ENCODE results near the gene ROGDI. TPM values are rescaled to one million over a fixed set of nuclear protein-coding genes. Genes with fewer than 3 reads are reported as not detected.

ROGDI gene
- total and polyA plus RNA-seq, 2 of the 13 experiments (the other 11 are each of a cell fraction or from before 2014, with no cell fraction given) = 19.2 to 42.1 TPM

GRCh38 chr16:4766875-4767628 is 35.4 kb downstream of the ROGDI start, which contains the start of gene ZNF500 (continued):
- no peak for TF ChIP-seq ATF4 (CRISPR knock-in tag; IDR thresholded peaks at IDR 0.05)
- TF ChIP-seq NCOA2 (CRISPR knock-in tag; IDR thresholded peaks at IDR 0.05) = no peak
- peak; percentile 31; the same call in 1 of the 2 replicates for TF ChIP-seq NRL (CRISPR knock-in tag; IDR thresholded peaks at IDR 0.05; ENCODE audit: borderline replicate concordance)
- no peak; the same call in 1 of the 2 replicates for TF ChIP-seq RFX5 (IDR thresholded peaks at IDR 0.05; ENCODE audit: low read depth, low read length)
- TF ChIP-seq KLF12 (CRISPR knock-in tag; IDR thresholded peaks at IDR 0.05; ENCODE audit: borderline replicate concordance) = peak; percentile 63; the same call in 1 of the 2 replicates
- no peak for TF ChIP-seq ZBTB4 (CRISPR knock-in tag; IDR thresholded peaks at IDR 0.05; ENCODE audit: borderline replicate concordance)
- peak; percentile 54; the same call in 1 of the 2 replicates for TF ChIP-seq ETV5 (CRISPR knock-in tag; IDR thresholded peaks at IDR 0.05; ENCODE audit: borderline replicate concordance)
- TF ChIP-seq ZNF292 (CRISPR knock-in tag; IDR thresholded peaks at IDR 0.05; ENCODE audit: borderline replicate concordance, low read depth) = peak; percentile 38; the same call in 1 of the 2 replicates
- peak; percentile 88 for TF ChIP-seq AGO2 (optimal IDR thresholded peaks at IDR 0.05; ENCODE audit: low read depth, low read length)
- peak; percentile 84 for TF ChIP-seq ZNF576 (CRISPR knock-in tag; IDR thresholded peaks at IDR 0.05)
- peak; percentile 95 for TF ChIP-seq CREM (IDR thresholded peaks at IDR 0.05)
- no peak for TF ChIP-seq CREM (CRISPR knock-in tag; IDR thresholded peaks at IDR 0.05)
- TF ChIP-seq PHF5A (CRISPR knock-in tag; IDR thresholded peaks at IDR 0.05; ENCODE audit: low read depth, unreplicated experiment) = peak; percentile 52
- TF ChIP-seq ZFAT (CRISPR knock-in tag; conservative IDR thresholded peaks at IDR 0.05) = peak; percentile 47; the same call in 1 of the 2 replicates
- peak; percentile 71 for TF ChIP-seq ZNF883 (CRISPR knock-in tag; IDR thresholded peaks at IDR 0.05; ENCODE audit: not compliant biosample characterization)
- TF ChIP-seq PHF20 (CRISPR knock-in tag; IDR thresholded peaks at IDR 0.05) = peak; percentile 77
- TF ChIP-seq CBFB (CRISPR knock-in tag; IDR thresholded peaks at IDR 0.05) = peak; percentile 89
- peak; percentile 81; the same call in 1 of the 2 replicates for TF ChIP-seq ZSCAN12 (CRISPR knock-in tag; IDR thresholded peaks at IDR 0.05)
- TF ChIP-seq RXRA (CRISPR knock-in tag; IDR thresholded peaks at IDR 0.05) = peak; percentile 72; the same call in 1 of the 2 replicates
- peak; percentile 99 for TF ChIP-seq ZFX (CRISPR knock-in tag; IDR thresholded peaks at IDR 0.05; ENCODE audit: low read depth)
- TF ChIP-seq ZNF691 (CRISPR knock-in tag; IDR thresholded peaks at IDR 0.05; ENCODE audit: borderline replicate concordance, low read depth) = peak; percentile 22; the same call in 1 of the 2 replicates
- peak; percentile 53; the same call in 1 of the 2 replicates for TF ChIP-seq NAIF1 (CRISPR knock-in tag; IDR thresholded peaks at IDR 0.05; ENCODE audit: borderline replicate concordance)
- no peak for TF ChIP-seq ZNF33B (CRISPR knock-in tag; IDR thresholded peaks at IDR 0.05)
- TF ChIP-seq ZNF629 (CRISPR knock-in tag; conservative IDR thresholded peaks at IDR 0.05) = peak; percentile 10; the same call in 1 of the 2 replicates
- 0 out of 2 replicates have a peak, but pooled peaks have one; percentile 47 for TF ChIP-seq RCOR2 (CRISPR knock-in tag; IDR thresholded peaks at IDR 0.05)
